Fibroblast of lung (primary cell): ENCODE data around the gene MYD88. TPM values are rescaled to one million over a fixed set of nuclear protein-coding genes. Genes with fewer than 3 reads are reported as not detected.
A peak's percentile ranks its signal among the peaks of the same experiment; 100 is the strongest.

Source experiments
- DNase-seq, 2 donors: peaks; one replicate each; pipeline versions ENCODE4 v3.0.0 to v3.0.0-alpha.2; 2010; ENCODE audit warnings: low read depth in 2 of 2
- H2AFZ ChIP-seq: 2 replicates; pipeline ENCODE4 v1.5.1; 2012; ENCODE audit warnings: low read length, control low read depth, inconsistent platforms
- H3K27ac ChIP-seq: 2 replicates; pipeline ENCODE4 v1.5.1; 2011; ENCODE audit warnings: low read length, control low read depth; ENCODE audit not compliant: insufficient read depth
- H3K27me3 ChIP-seq: 2 replicates; pipeline ENCODE4 v1.5.1; 2011; ENCODE audit warnings: mild to moderate bottlenecking, low read length; ENCODE audit not compliant: control insufficient read depth, insufficient read depth
- H3K36me3 ChIP-seq: 2 replicates; pipeline ENCODE4 v1.5.1; 2011; ENCODE audit warnings: low read length; ENCODE audit not compliant: control insufficient read depth, insufficient read depth
- H3K4me1 ChIP-seq: 2 replicates; pipeline ENCODE4 v1.5.1; 2011; ENCODE audit warnings: low read length; ENCODE audit not compliant: control insufficient read depth, insufficient read depth; ENCODE audit errors: extremely low read depth
- H3K4me2 ChIP-seq: 2 replicates; pipeline ENCODE4 v1.5.1; 2011; ENCODE audit warnings: low read length, control low read depth; ENCODE audit not compliant: insufficient read depth; ENCODE audit errors: extremely low read depth
- H3K4me3 ChIP-seq, 4 experiments: fragments of 200-600 bp in 1 of 4; sonication (generic) in 1 of 4; replicated peaks in 1 of 4; 2 replicates each; pipeline ENCODE4 v1.5.1; 2011 to 2016; ENCODE audit warnings: low read length in 4 of 4, low read depth in 3 of 4, mild to moderate bottlenecking in 3 of 4, control low read depth in 2 of 4, inconsistent platforms in 1 of 4, mixed read lengths in 1 of 4; ENCODE audit not compliant: insufficient read depth in 1 of 4; ENCODE audit errors: control extremely low read depth in 1 of 4
- H3K79me2 ChIP-seq: 2 replicates; pipeline ENCODE4 v1.5.1; 2012; ENCODE audit warnings: mild to moderate bottlenecking, low read length, inconsistent platforms; ENCODE audit not compliant: control insufficient read depth, insufficient read depth
- H3K9ac ChIP-seq: 2 replicates; pipeline ENCODE4 v1.5.1; 2011; ENCODE audit warnings: mild to moderate bottlenecking, low read length, control low read depth; ENCODE audit not compliant: insufficient read depth
- H3K9me3 ChIP-seq: 2 replicates; pipeline ENCODE4 v1.5.1; 2012; ENCODE audit warnings: low read depth, low read length; ENCODE audit not compliant: control insufficient read depth, insufficient read depth
- H4K20me1 ChIP-seq: 2 replicates; pipeline ENCODE4 v1.5.1; 2011; ENCODE audit warnings: low read length; ENCODE audit not compliant: control insufficient read depth, insufficient read depth; ENCODE audit errors: extremely low read depth
- EZH2 ChIP-seq: IDR thresholded peaks from 2 replicates; pipeline ENCODE4 v1.5.1; 2012; ENCODE audit warnings: low read length, control low read depth, mild to moderate bottlenecking; ENCODE audit errors: missing control alignments
- polyA plus RNA-seq, 2 donors: library from polyadenylated mRNA; depleted of rRNA in 1 of 2; stranded (reverse) in 1 of 2; unstranded in 1 of 2; fragments of >200 nt; gene quantifications; 2 replicates each; pipeline ENCODE4 v1.2.1, GENCODE V29; 2011 to 2012; ENCODE audit warnings: missing spikeins in 1 of 2
- total RNA-seq: library from RNA; depleted of rRNA; stranded (reverse); fragments of >200 nt; gene quantifications from 2 replicates; pipeline ENCODE4 v1.2.1, GENCODE V29; 2014
- TF ChIP-seq, protein P1 (sequence below), 2 donors: IDR thresholded peaks in 1 of 2; conservative IDR thresholded peaks in 1 of 2; 1 replicate in 1 of 2; 2 replicates in 1 of 2; pipeline ENCODE4 v1.5.1; 2011 to 2012; ENCODE audit warnings: low read length in 2 of 2, control low read depth in 1 of 2, inconsistent platforms in 1 of 2, low read depth in 1 of 2, mild to moderate bottlenecking in 1 of 2

Gene MYD88
- total and polyA plus RNA-seq, 2 donors (not counting 1 experiment from before 2014, with no cell fraction given): 12.1 to 22.1 TPM

DNA sequence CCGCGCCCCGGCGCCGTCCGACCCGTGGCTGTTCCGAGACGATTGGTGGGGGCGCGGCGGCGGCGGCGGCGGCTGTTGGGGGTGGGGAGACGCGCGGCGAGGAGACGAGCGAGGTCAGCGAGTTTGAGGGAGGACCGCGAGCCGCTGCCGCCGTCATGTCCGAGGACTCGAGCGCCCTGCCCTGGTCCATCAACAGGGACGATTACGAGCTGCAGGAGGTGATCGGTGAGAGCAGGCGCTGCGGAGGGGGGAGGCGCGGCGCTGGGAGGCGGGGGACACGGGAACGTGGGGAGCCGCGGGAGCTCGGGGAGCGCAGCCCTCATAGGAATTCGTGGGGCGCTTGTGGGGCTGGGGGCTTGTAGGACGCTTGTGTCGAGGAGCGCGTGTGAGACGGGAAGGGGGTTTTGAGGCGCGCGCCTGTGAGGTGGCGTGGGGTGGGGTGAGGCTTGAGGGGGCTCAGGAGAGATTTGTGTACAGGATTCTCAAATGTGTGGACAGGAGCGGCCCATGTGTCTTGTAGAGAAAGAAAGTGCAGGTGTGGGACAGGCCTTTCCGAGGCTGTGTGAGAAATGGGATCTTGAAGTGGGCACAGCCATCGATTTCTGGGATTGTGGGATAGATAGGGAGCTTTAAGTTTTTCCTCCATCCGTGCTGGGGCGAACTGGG, 27.4 kb downstream of the MYD88 start:
- Histone ChIP-seq H4K20me1 (no peaks in the 10 kb centered on the region), H3K4me2 (peak overlapping the region; percentile 44), H3K9ac (peak overlapping the region; percentile 97), H3K9me3 (no peaks in the 10 kb centered on the region), H3K4me1 (peaks cover 11% of the 10 kb centered on the region), H2AFZ (peak overlapping the region; percentile 70), H3K4me3 (peak overlapping the region; percentile 85 to 94 (median 90)), H3K27me3 (no peaks in the 10 kb centered on the region), H3K36me3 (no peaks in the 10 kb centered on the region), H3K79me2 (peaks cover 53% of the 10 kb centered on the region), H3K27ac (peak overlapping the region; percentile 99)
- DNase-seq: peak in 1 of 2 donors; percentile 11
- TF ChIP-seq EZH2: no peak
- TF ChIP-seq, protein P1, sequence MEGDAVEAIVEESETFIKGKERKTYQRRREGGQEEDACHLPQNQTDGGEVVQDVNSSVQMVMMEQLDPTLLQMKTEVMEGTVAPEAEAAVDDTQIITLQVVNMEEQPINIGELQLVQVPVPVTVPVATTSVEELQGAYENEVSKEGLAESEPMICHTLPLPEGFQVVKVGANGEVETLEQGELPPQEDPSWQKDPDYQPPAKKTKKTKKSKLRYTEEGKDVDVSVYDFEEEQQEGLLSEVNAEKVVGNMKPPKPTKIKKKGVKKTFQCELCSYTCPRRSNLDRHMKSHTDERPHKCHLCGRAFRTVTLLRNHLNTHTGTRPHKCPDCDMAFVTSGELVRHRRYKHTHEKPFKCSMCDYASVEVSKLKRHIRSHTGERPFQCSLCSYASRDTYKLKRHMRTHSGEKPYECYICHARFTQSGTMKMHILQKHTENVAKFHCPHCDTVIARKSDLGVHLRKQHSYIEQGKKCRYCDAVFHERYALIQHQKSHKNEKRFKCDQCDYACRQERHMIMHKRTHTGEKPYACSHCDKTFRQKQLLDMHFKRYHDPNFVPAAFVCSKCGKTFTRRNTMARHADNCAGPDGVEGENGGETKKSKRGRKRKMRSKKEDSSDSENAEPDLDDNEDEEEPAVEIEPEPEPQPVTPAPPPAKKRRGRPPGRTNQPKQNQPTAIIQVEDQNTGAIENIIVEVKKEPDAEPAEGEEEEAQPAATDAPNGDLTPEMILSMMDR (conservative IDR thresholded peaks at IDR 0.05 in 1 of 2, IDR thresholded peaks at IDR 0.05 in 1 of 2; ENCODE audit: low read depth in 1 of 2, low read length in 2 of 2): no peak

DNA sequence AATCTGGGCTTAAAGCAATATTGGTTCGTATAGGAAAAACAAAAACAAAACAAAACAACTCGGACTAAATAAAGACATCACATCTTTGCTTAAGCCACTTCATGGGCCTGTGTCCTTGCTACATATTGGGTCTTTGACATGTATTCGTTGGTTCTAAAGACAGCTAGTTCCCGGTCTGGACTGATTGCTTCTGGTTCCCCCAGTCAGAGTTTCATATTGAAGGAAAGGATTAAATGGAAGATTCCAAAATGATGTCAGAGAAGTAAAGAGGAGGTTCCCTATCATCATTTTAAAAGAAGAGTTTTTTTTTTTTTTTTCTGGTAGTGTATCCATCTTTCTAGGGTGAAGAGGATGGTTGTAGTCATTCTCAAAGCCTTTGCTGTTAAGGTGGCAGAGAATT, 29.1 kb downstream of the MYD88 start:
- Histone ChIP-seq H3K27me3 (no peaks in the 10 kb centered on the region), H3K4me2 (peak overlapping the region; percentile 85), H3K9ac (no peak overlapping the region), H3K27ac (peak overlapping the region; percentile 85), H3K36me3 (no peaks in the 10 kb centered on the region), H3K4me3 (peak overlapping the region in 2 of 4 experiments; percentile 24 to 85), H2AFZ (no peak overlapping the region), H4K20me1 (no peaks in the 10 kb centered on the region), H3K79me2 (peaks cover 71% of the 10 kb centered on the region), H3K4me1 (peaks cover 11% of the 10 kb centered on the region), H3K9me3 (no peaks in the 10 kb centered on the region)
- DNase-seq: no peak
- TF ChIP-seq, protein P1 (conservative IDR thresholded peaks at IDR 0.05 in 1 of 2, IDR thresholded peaks at IDR 0.05 in 1 of 2; ENCODE audit: low read depth in 1 of 2, low read length in 2 of 2): no peak
- TF ChIP-seq EZH2: no peak

DNA sequence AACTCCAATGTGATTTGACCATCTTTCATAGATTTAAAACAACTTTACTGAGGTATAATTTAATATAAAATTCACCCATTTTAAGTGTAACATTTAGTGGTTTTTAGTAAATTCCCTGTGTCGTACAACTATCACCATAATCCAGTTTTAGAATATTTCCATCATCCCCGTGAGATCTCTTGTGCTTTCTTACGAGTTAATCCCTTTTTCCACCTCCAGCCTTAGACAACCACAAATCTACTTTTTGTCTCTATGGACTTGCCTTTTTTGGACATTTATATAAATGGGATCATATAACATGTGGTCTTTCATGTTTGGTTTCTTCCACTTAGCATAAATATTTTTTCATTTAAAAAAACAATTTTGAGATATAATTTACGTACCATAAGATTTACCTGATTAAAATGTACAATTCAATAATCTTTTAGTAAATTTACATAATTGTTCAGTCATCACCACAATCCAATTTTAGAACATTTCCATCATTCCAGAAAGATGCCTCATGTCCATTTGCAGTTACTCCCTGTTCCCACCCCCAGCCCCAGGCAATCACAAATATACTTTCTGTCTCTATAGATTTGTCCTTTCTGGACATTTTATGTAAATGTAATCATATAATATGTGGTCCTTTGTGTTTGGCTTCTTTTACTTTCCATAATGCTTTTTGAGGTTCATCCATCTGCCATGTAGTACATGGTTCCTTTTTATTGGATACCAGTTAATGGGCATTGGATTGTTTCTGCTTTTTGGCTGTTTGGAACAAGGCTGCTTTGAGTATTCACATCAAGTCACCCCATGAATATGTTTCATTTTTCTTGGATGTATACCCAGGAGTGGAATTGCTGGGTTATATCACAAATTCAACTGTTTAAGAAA, 29.9 kb downstream of the MYD88 start:
- H4K20me1 ChIP-seq: no peaks in the 10 kb centered on the region
- H3K9me3 ChIP-seq: no peaks in the 10 kb centered on the region
- peaks cover 11% of the 10 kb centered on the region for H3K4me1 ChIP-seq
- H3K4me2 ChIP-seq: peak overlapping the region; percentile 85
- peak; percentile 65 to 79 for DNase-seq
- TF ChIP-seq, protein P1 (conservative IDR thresholded peaks at IDR 0.05 in 1 of 2, IDR thresholded peaks at IDR 0.05 in 1 of 2; ENCODE audit: low read depth in 1 of 2, low read length in 2 of 2): no peak
- TF ChIP-seq EZH2: no peak
- no peak overlapping the region for H2AFZ ChIP-seq
- H3K27me3 ChIP-seq: no peaks in the 10 kb centered on the region
- H3K27ac ChIP-seq: peak overlapping the region; percentile 85
- peaks cover 79% of the 10 kb centered on the region for H3K79me2 ChIP-seq
- peak overlapping the region; percentile 23 to 35 (median 28) for H3K4me3 ChIP-seq
- H3K9ac ChIP-seq: no peak overlapping the region
- no peaks in the 10 kb centered on the region for H3K36me3 ChIP-seq
